COLO668 (cell line): ENCODE results near the gene PTPRE.

ENCODE experiments used
- DNase-seq: peaks from one replicate; lab custom pipeline; 2025; ENCODE audit not compliant: unreplicated experiment; lab: John Stamatoyannopoulos, UW

PTPRE gene

GRCh38 chr10:128022261-128023196 is 115.6 kb downstream of the PTPRE start:
- no peak for DNase-seq

GRCh38 chr10:128024426-128024825 is 117.5 kb downstream of the PTPRE start:
- DNase-seq = no peak

GRCh38 chr10:128025437-128025836 is 118.5 kb downstream of the PTPRE start:
- no peak for DNase-seq

GRCh38 chr10:128025951-128026350 is 119.0 kb downstream of the PTPRE start:
- no peak for DNase-seq

- DNase-seq = no peak
Measured at GRCh38 chr10:128026615-128027300, 119.9 kb downstream of the PTPRE start.

- no peak for DNase-seq
Measured at GRCh38 chr10:128027306-128027705, 120.4 kb downstream of the PTPRE start.

GRCh38 chr10:128027822-128028507 is 121.1 kb downstream of the PTPRE start:
- no peak for DNase-seq

- DNase-seq = no peak
Measured at GRCh38 chr10:128028508-128029289, 121.8 kb downstream of the PTPRE start.

- DNase-seq = no peak
Measured at GRCh38 chr10:128029290-128029651, 122.4 kb downstream of the PTPRE start.

- DNase-seq = no peak
Measured at GRCh38 chr10:128029731-128030369, 122.9 kb downstream of the PTPRE start.

GRCh38 chr10:128030498-128031072 is 123.7 kb downstream of the PTPRE start:
- no peak for DNase-seq

- no peak for DNase-seq
Measured at GRCh38 chr10:128031216-128031615, 124.3 kb downstream of the PTPRE start.

GRCh38 chr10:128032466-128032865 is 125.6 kb downstream of the PTPRE start:
- DNase-seq = no peak

- peak; percentile 0 for DNase-seq
Measured at GRCh38 chr10:128035557-128035973, 128.7 kb downstream of the PTPRE start.

- no peak for DNase-seq
Measured at GRCh38 chr10:128036011-128036615, 129.2 kb downstream of the PTPRE start.

- no peak for DNase-seq
Measured at GRCh38 chr10:128036746-128037543, 130.0 kb downstream of the PTPRE start.

- DNase-seq = no peak
Measured at GRCh38 chr10:128040096-128040495, 133.2 kb downstream of the PTPRE start.

GRCh38 chr10:128040681-128041080 is 133.8 kb downstream of the PTPRE start:
- DNase-seq = no peak

- no peak for DNase-seq
Measured at GRCh38 chr10:128042131-128042610, 135.3 kb downstream of the PTPRE start.
